ENCODE measurements around the gene PTPN14. TPM values are rescaled to one million over a fixed set of nuclear protein-coding genes. Genes with fewer than 3 reads are reported as not detected.
A peak's percentile ranks its signal among the peaks of the same experiment; 100 is the strongest.

Gene PTPN14
- total RNA-seq, 4 donors from 2014 or later = 42.8 to 63.8 (median 50.4) TPM

DNA sequence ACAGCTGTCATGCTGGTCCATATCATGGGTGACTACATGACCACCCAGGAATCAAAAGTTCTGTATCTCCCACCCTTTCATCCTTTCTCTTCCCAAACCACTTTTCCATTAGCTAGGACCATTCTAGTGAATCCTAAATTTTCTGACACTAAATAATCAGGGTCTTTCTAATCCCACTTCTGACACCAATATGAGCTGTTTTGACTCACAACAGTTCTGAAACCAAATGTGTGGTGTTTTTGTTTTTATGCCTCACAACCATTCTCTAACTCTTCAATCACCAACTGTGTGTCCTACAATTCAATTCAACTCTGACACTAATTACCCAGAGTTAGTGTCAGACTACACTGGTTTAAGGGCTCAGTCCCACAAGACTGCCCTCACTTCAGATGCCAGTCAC lies 206.5 kb downstream of the PTPN14 start:
- in situ Hi-C loops (cut with MboI; ENCODE audit: low sequenced_read_pairs in 4 of 4) (no loop called here), intact Hi-C loops (cut with DNase I; ENCODE audit: low total_unique reads) (no loop called here)
- ATAC-seq (no peak), DNase-seq (no peak)
- peaks cover 0 to 8% of the 10 kb centered on the region in 2 donors for H3K4me1 ChIP-seq
- H3K9me3 ChIP-seq = no peaks in the 10 kb centered on the region
- H3K27ac ChIP-seq = no peak overlapping the region
- H3K36me3 ChIP-seq = peaks cover 0 to 19% of the 10 kb centered on the region in 2 donors
- H3K27me3 ChIP-seq = no peaks in the 10 kb centered on the region
- H3K4me3 ChIP-seq = no peak overlapping the region
- TF ChIP-seq POLR2A (IDR thresholded peaks at IDR 0.05) = no peak
- TF ChIP-seq, protein P1, sequence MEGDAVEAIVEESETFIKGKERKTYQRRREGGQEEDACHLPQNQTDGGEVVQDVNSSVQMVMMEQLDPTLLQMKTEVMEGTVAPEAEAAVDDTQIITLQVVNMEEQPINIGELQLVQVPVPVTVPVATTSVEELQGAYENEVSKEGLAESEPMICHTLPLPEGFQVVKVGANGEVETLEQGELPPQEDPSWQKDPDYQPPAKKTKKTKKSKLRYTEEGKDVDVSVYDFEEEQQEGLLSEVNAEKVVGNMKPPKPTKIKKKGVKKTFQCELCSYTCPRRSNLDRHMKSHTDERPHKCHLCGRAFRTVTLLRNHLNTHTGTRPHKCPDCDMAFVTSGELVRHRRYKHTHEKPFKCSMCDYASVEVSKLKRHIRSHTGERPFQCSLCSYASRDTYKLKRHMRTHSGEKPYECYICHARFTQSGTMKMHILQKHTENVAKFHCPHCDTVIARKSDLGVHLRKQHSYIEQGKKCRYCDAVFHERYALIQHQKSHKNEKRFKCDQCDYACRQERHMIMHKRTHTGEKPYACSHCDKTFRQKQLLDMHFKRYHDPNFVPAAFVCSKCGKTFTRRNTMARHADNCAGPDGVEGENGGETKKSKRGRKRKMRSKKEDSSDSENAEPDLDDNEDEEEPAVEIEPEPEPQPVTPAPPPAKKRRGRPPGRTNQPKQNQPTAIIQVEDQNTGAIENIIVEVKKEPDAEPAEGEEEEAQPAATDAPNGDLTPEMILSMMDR (IDR thresholded peaks at IDR 0.05 in 4 of 5, conservative IDR thresholded peaks at IDR 0.05 in 1 of 5) = no peak

DNA sequence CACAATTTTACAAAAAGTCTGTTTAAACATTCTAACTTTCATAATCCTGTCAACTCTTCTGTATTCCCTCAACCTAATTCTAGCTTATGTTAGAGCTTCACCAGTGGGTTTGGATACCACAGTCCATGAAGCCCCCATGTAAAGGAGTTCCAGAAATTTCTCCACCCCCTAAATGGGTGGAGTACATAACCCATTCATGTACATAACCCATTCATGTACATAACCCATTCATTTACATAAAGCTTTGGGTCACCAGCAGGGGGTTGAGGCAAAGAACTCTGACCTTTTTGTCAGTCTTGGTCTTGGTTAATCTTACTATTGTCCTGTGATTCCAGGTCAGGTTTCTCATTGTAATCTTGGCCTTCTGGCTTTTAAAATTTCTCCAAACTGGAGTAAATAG lies 208.9 kb downstream of the PTPN14 start:
- TF ChIP-seq POLR2A (IDR thresholded peaks at IDR 0.05) = no peak
- TF ChIP-seq, protein P1 (IDR thresholded peaks at IDR 0.05 in 4 of 5, conservative IDR thresholded peaks at IDR 0.05 in 1 of 5) = no peak
- in situ Hi-C loops (cut with MboI; ENCODE audit: low sequenced_read_pairs in 4 of 4) (no loop called here), intact Hi-C loops (cut with DNase I; ENCODE audit: low total_unique reads) (no loop called here)
- Histone ChIP-seq H3K4me1 (peaks cover 15 to 24% of the 10 kb centered on the region in 2 donors), H3K9me3 (no peaks in the 10 kb centered on the region), H3K4me3 (no peak overlapping the region), H3K27ac (no peak overlapping the region), H3K36me3 (peaks cover 0 to 11% of the 10 kb centered on the region in 2 donors), H3K27me3 (no peaks in the 10 kb centered on the region)
- DNase-seq = no peak
- ATAC-seq = no peak

DNA sequence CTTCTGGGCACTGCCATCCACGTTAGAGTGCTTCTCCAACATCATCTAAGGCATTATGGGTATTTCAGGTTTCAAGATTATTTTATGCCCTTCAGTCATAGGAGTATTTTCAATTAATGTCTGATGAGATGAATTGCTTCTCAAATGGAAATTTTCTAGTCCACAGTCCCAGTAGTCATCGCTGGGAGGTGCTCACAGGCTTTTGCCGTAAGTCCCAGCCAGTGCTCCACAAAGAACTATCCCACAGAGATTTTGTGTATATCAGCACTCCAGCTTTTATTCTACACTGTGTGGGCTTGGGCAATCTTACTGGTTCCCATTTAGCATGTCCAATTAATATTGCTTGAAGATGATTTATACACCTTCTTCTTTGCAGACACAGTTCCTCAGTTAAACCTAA lies 209.5 kb downstream of the PTPN14 start:
- peaks cover 15 to 28% of the 10 kb centered on the region in 2 donors for H3K4me1 ChIP-seq
- intact Hi-C loops (cut with DNase I; ENCODE audit: low total_unique reads) (no loop called here), in situ Hi-C loops (cut with MboI; ENCODE audit: low sequenced_read_pairs in 4 of 4) (no loop called here)
- no peaks in the 10 kb centered on the region for H3K27me3 ChIP-seq
- H3K4me3 ChIP-seq = no peak overlapping the region
- TF ChIP-seq, protein P1 (IDR thresholded peaks at IDR 0.05 in 4 of 5, conservative IDR thresholded peaks at IDR 0.05 in 1 of 5) = no peak
- TF ChIP-seq POLR2A (IDR thresholded peaks at IDR 0.05) = no peak
- peak overlapping the region in 1 of 4 donors; percentile 28 for H3K27ac ChIP-seq
- H3K9me3 ChIP-seq = no peaks in the 10 kb centered on the region
- DNase-seq = no peak
- ATAC-seq = no peak
- H3K36me3 ChIP-seq = peaks cover 0 to 7% of the 10 kb centered on the region in 2 donors

DNA sequence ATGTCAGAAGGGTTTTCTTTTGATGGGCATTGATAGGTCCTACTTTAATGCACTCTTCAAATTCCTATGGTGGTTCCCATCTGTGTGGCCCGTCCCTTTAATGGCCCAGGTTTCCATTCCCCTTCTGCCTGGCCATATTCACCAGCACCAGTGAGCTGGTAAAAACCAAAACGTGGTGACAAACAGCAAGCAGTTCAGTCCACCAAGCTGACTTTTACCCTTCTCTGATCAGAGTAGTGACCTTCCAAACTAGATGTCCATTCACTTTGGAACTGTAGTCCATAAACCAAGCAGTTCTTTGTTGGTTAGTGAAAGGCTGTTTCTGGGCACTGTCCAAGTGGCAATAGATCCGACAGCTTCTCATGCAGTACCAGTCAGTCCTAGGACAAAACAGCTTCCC lies 209.9 kb downstream of the PTPN14 start:
- Histone ChIP-seq H3K36me3 (peaks cover 0 to 7% of the 10 kb centered on the region in 2 donors), H3K27me3 (no peaks in the 10 kb centered on the region), H3K4me1 (peaks cover 15 to 28% of the 10 kb centered on the region in 2 donors), H3K9me3 (no peaks in the 10 kb centered on the region), H3K27ac (peak overlapping the region in 2 of 4 donors; percentile 14 to 28), H3K4me3 (no peak overlapping the region)
- TF ChIP-seq POLR2A (IDR thresholded peaks at IDR 0.05) = no peak
- TF ChIP-seq, protein P1 (IDR thresholded peaks at IDR 0.05 in 4 of 5, conservative IDR thresholded peaks at IDR 0.05 in 1 of 5) = no peak
- in situ Hi-C loops (cut with MboI; ENCODE audit: low sequenced_read_pairs in 4 of 4) (no loop called here), intact Hi-C loops (cut with DNase I; ENCODE audit: low total_unique reads) (no loop called here)
- ATAC-seq = no peak
- DNase-seq = no peak

DNA sequence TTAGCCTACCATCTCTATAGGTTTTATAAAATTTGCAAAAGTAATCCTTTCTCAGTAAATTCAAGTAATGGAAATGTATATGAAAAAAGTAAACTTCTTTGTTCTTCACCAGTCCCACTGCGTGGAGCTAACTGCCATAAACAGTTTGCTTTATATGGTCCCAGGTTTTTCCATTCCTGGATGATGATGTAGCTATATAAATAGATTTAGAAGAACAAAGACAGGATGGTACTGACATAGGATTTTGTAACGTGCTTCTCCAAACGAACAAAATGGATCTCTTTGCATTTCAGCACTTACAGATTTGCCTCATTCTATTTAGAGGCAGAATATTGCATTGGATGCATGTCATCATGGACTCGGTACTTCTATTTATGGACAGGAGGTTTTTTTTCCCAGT lies 213.2 kb downstream of the PTPN14 start:
- Histone ChIP-seq H3K4me3 (no peak overlapping the region), H3K36me3 (no peaks in the 10 kb centered on the region), H3K27me3 (no peaks in the 10 kb centered on the region), H3K27ac (peak overlapping the region; percentile 24 to 54 (median 42)), H3K4me1 (peaks cover 15 to 29% of the 10 kb centered on the region in 2 donors), H3K9me3 (no peaks in the 10 kb centered on the region)
- intact Hi-C loops (cut with DNase I; ENCODE audit: low total_unique reads) = no loop called here
- DNase-seq (no peak), ATAC-seq (peak; percentile 66 to 70)
- in situ Hi-C loops (cut with MboI; ENCODE audit: low sequenced_read_pairs in 4 of 4) = loop anchor here in 2 of 4 donors (10.0 kb wide), 1 partner anchor 247 kb away; no protein-coding TSS in a partner anchor
- TF ChIP-seq, protein P1 (IDR thresholded peaks at IDR 0.05 in 4 of 5, conservative IDR thresholded peaks at IDR 0.05 in 1 of 5) = no peak
- TF ChIP-seq POLR2A (IDR thresholded peaks at IDR 0.05) = no peak
